ENCODE results near the gene PCLAF.

Gene PCLAF

GRCh38 chr15:64355348-64355943, 25.8 kb downstream of the PCLAF start:
- no peaks in the 10 kb centered on the region for H3K27me3 ChIP-seq (ENCODE audit: insufficient read depth, poor library complexity, severe bottlenecking)
- H3K4me1 ChIP-seq (ENCODE audit: insufficient read depth, poor library complexity, severe bottlenecking): peaks cover 7% of the 10 kb centered on the region
- ATAC-seq (ENCODE audit: low read depth) (peak; percentile 28), DNase-seq (ENCODE audit: low spot score) (no peak)
- peak overlapping the region; percentile 72 for H3K27ac ChIP-seq (ENCODE audit: poor library complexity, severe bottlenecking)
- H3K4me3 ChIP-seq (ENCODE audit: severe bottlenecking): peak overlapping the region; percentile 70
- TF ChIP-seq CTCF (IDR thresholded peaks at IDR 0.05; ENCODE audit: poor library complexity, severe bottlenecking): no peak
- no peaks in the 10 kb centered on the region for H3K9me3 ChIP-seq (ENCODE audit: severe bottlenecking)
- H3K36me3 ChIP-seq (ENCODE audit: low read depth): peaks cover 30% of the 10 kb centered on the region

- Histone ChIP-seq H3K27me3 (ENCODE audit: insufficient read depth, poor library complexity, severe bottlenecking) (no peaks in the 10 kb centered on the region), H3K36me3 (ENCODE audit: low read depth) (peaks cover 32% of the 10 kb centered on the region), H3K4me3 (ENCODE audit: severe bottlenecking) (peak overlapping the region; percentile 70), H3K4me1 (ENCODE audit: insufficient read depth, poor library complexity, severe bottlenecking) (peaks cover 7% of the 10 kb centered on the region), H3K27ac (ENCODE audit: poor library complexity, severe bottlenecking) (peak overlapping the region; percentile 72), H3K9me3 (ENCODE audit: severe bottlenecking) (no peaks in the 10 kb centered on the region)
- ATAC-seq (ENCODE audit: low read depth): no peak; the same call in 2 of the 3 replicates
- no peak for DNase-seq (ENCODE audit: low spot score)
- no peak for TF ChIP-seq CTCF (IDR thresholded peaks at IDR 0.05; ENCODE audit: poor library complexity, severe bottlenecking)
Measured at GRCh38 chr15:64354688-64355344, 26.4 kb downstream of the PCLAF start.

GRCh38 chr15:64351265-64351664, 30.0 kb downstream of the PCLAF start:
- TF ChIP-seq CTCF (IDR thresholded peaks at IDR 0.05; ENCODE audit: poor library complexity, severe bottlenecking): no peak
- no peak overlapping the region for H3K27ac ChIP-seq (ENCODE audit: poor library complexity, severe bottlenecking)
- ATAC-seq (ENCODE audit: low read depth) (no peak), DNase-seq (ENCODE audit: low spot score) (no peak)
- H3K4me3 ChIP-seq (ENCODE audit: severe bottlenecking): no peak overlapping the region
- no peaks in the 10 kb centered on the region for H3K27me3 ChIP-seq (ENCODE audit: insufficient read depth, poor library complexity, severe bottlenecking)
- H3K4me1 ChIP-seq (ENCODE audit: insufficient read depth, poor library complexity, severe bottlenecking): peaks cover 7% of the 10 kb centered on the region
- H3K36me3 ChIP-seq (ENCODE audit: low read depth): peaks cover 58% of the 10 kb centered on the region
- H3K9me3 ChIP-seq (ENCODE audit: severe bottlenecking): no peaks in the 10 kb centered on the region

- no peaks in the 10 kb centered on the region for H3K9me3 ChIP-seq (ENCODE audit: severe bottlenecking)
Measured at GRCh38 chr15:64349375-64349774, 31.9 kb downstream of the PCLAF start.

More at GRCh38 chr15:64349375-64349774, 31.9 kb downstream of the PCLAF start:
- DNase-seq (ENCODE audit: low spot score) (no peak), ATAC-seq (ENCODE audit: low read depth) (no peak)
- peaks cover 68% of the 10 kb centered on the region for H3K36me3 ChIP-seq (ENCODE audit: low read depth)
- peaks cover 13% of the 10 kb centered on the region for H3K4me1 ChIP-seq (ENCODE audit: insufficient read depth, poor library complexity, severe bottlenecking)
- H3K27ac ChIP-seq (ENCODE audit: poor library complexity, severe bottlenecking): no peak overlapping the region
- H3K4me3 ChIP-seq (ENCODE audit: severe bottlenecking): no peak overlapping the region
- H3K27me3 ChIP-seq (ENCODE audit: insufficient read depth, poor library complexity, severe bottlenecking): no peaks in the 10 kb centered on the region
- no peak for TF ChIP-seq CTCF (IDR thresholded peaks at IDR 0.05; ENCODE audit: poor library complexity, severe bottlenecking)
